GM19467 (cell line): ENCODE results near the gene PRPF19.

Experiments used
- ATAC-seq: cut with Tn5 transposase; IDR thresholded peaks from one replicate; pipeline ENCODE4 v1.9.1; 2021; ENCODE audit warnings: mild to moderate bottlenecking, moderate library complexity; ENCODE audit not compliant: unreplicated experiment

The PRPF19 gene

GRCh38 chr11:60938500-60938899 lies 32.1 kb upstream of the PRPF19 start:
- ATAC-seq, result no peak

- no peak for ATAC-seq
Measured at GRCh38 chr11:60937811-60938210, 31.4 kb upstream of the PRPF19 start.

GRCh38 chr11:60937144-60937527 lies 30.8 kb upstream of the PRPF19 start:
- no peak for ATAC-seq

GRCh38 chr11:60936467-60937143 lies 30.2 kb upstream of the PRPF19 start:
- no peak for ATAC-seq

GRCh38 chr11:60935676-60936442 lies 29.5 kb upstream of the PRPF19 start:
- ATAC-seq, result no peak

- no peak for ATAC-seq
Measured at GRCh38 chr11:60934790-60935605, 28.6 kb upstream of the PRPF19 start.

GRCh38 chr11:60934124-60934789 lies 27.9 kb upstream of the PRPF19 start:
- no peak for ATAC-seq

GRCh38 chr11:60933416-60934123 lies 27.2 kb upstream of the PRPF19 start:
- ATAC-seq, result no peak

- no peak for ATAC-seq
Measured at GRCh38 chr11:60932605-60933356, 26.4 kb upstream of the PRPF19 start.

- no peak for ATAC-seq
Measured at GRCh38 chr11:60931917-60932316, 25.5 kb upstream of the PRPF19 start.

GRCh38 chr11:60930394-60930793 lies 24.0 kb upstream of the PRPF19 start:
- ATAC-seq, result no peak

GRCh38 chr11:60929764-60930163 lies 23.4 kb upstream of the PRPF19 start:
- no peak for ATAC-seq

- ATAC-seq, result no peak
Measured at GRCh38 chr11:60928563-60929001, 22.2 kb upstream of the PRPF19 start.

- ATAC-seq, result no peak
Measured at GRCh38 chr11:60927600-60927999, 21.2 kb upstream of the PRPF19 start.

- no peak for ATAC-seq
Measured at GRCh38 chr11:60927061-60927592, 20.7 kb upstream of the PRPF19 start.

GRCh38 chr11:60926500-60926899 lies 20.1 kb upstream of the PRPF19 start:
- ATAC-seq, result no peak

- no peak for ATAC-seq
Measured at GRCh38 chr11:60925868-60926267, 19.5 kb upstream of the PRPF19 start.

- ATAC-seq, result no peak
Measured at GRCh38 chr11:60924906-60925853, 18.8 kb upstream of the PRPF19 start.
